DND-41 (cell line): Measurements from ENCODE around the gene KRTAP20-4.

Experiments used
- ATAC-seq: fragments of 200-7000 bp; cut with Tn5 transposase; 3 replicates; pipeline ENCODE4 v1.9.1; 2021; ENCODE audit warnings: low read depth; ENCODE audit not compliant: insufficient read depth
- DNase-seq: peaks from one replicate; pipeline ENCODE4 v3.0.0-alpha.2; 2020
- H2AFZ ChIP-seq: 2 replicates; pipeline ENCODE4 v1.6.0; 2012; ENCODE audit warnings: low read depth, low read length
- H3K27ac ChIP-seq: 2 replicates; pipeline ENCODE4 v1.5.1; 2012; ENCODE audit warnings: low read length, inconsistent platforms
- H3K27me3 ChIP-seq: fragments of 200-600 bp; sonication (generic); 2 replicates; pipeline ENCODE4 v1.6.0; 2012; ENCODE audit warnings: low read length, mild to moderate bottlenecking, inconsistent platforms; ENCODE audit not compliant: insufficient read depth, poor library complexity
- H3K36me3 ChIP-seq: 2 replicates; pipeline ENCODE4 v1.5.1; 2012; ENCODE audit warnings: low read length, inconsistent platforms; ENCODE audit not compliant: insufficient read depth
- H3K4me1 ChIP-seq: 2 replicates; pipeline ENCODE4 v1.5.1; 2012; ENCODE audit warnings: mild to moderate bottlenecking, low read length; ENCODE audit not compliant: insufficient read depth
- H3K4me2 ChIP-seq: 2 replicates; pipeline ENCODE4 v1.6.0; 2012; ENCODE audit warnings: mild to moderate bottlenecking, moderate library complexity, low read length, inconsistent platforms; ENCODE audit not compliant: insufficient read depth
- H3K4me3 ChIP-seq, 2 experiments: fragments of 200-600 bp in 1 of 2; shearing (Covaris generic) in 1 of 2; 2 replicates each; pipeline ENCODE4 v1.5.1; 2012 to 2016; ENCODE audit warnings: inconsistent platforms in 2 of 2, low read length in 2 of 2, mild to moderate bottlenecking in 2 of 2, low read depth in 1 of 2, moderate library complexity in 1 of 2
- H3K79me2 ChIP-seq: 2 replicates; pipeline ENCODE4 v1.6.0; 2012; ENCODE audit warnings: low read length, inconsistent platforms; ENCODE audit not compliant: insufficient read depth
- H3K9ac ChIP-seq: 2 replicates; pipeline ENCODE4 v1.6.0; 2012; ENCODE audit warnings: low read depth, mild to moderate bottlenecking, inconsistent platforms, low read length, moderate library complexity
- H3K9me3 ChIP-seq: 2 replicates; pipeline ENCODE4 v1.5.1; 2012; ENCODE audit warnings: low read length, moderate library complexity, mild to moderate bottlenecking, inconsistent platforms; ENCODE audit not compliant: insufficient read depth, severe bottlenecking
- H4K20me1 ChIP-seq: 2 replicates; pipeline ENCODE4 v1.6.0; 2012; ENCODE audit warnings: low read length; ENCODE audit not compliant: insufficient read depth
- CTCF ChIP-seq: IDR thresholded peaks from 2 replicates; pipeline ENCODE4 v1.5.1; 2012; ENCODE audit warnings: borderline replicate concordance, low read length, moderate library complexity, mild to moderate bottlenecking; ENCODE audit not compliant: poor library complexity, severe bottlenecking; ENCODE audit errors: extremely low read depth
- EZH2 ChIP-seq: IDR thresholded peaks from 3 replicates; pipeline ENCODE4 v1.6.1; 2012; ENCODE audit warnings: borderline replicate concordance, low read depth, mild to moderate bottlenecking, moderate library complexity, low read length, inconsistent platforms; ENCODE audit not compliant: severe bottlenecking

Gene KRTAP20-4

GRCh38 chr21:30652891-30653290 lies 32.5 kb downstream of the KRTAP20-4 start:
- Histone ChIP-seq H3K36me3 (no peaks in the 10 kb centered on the region), H3K9me3 (no peaks in the 10 kb centered on the region), H3K4me3 (no peak overlapping the region), H3K4me2 (no peak overlapping the region), H3K27me3 (no peaks in the 10 kb centered on the region), H3K9ac (no peak overlapping the region), H4K20me1 (no peaks in the 10 kb centered on the region), H3K4me1 (no peaks in the 10 kb centered on the region), H3K27ac (no peak overlapping the region), H2AFZ (no peak overlapping the region), H3K79me2 (no peaks in the 10 kb centered on the region)
- ATAC-seq = no peak
- DNase-seq = no peak
- no peak for TF ChIP-seq CTCF
- TF ChIP-seq EZH2 = no peak

- no peak overlapping the region for H3K4me2 ChIP-seq
- H3K9ac ChIP-seq = no peak overlapping the region
- H2AFZ ChIP-seq = no peak overlapping the region
- H4K20me1 ChIP-seq = no peaks in the 10 kb centered on the region
- DNase-seq = no peak
- TF ChIP-seq CTCF (no peak), EZH2 (no peak)
- H3K79me2 ChIP-seq = no peaks in the 10 kb centered on the region
- H3K27me3 ChIP-seq = no peaks in the 10 kb centered on the region
- H3K36me3 ChIP-seq = no peaks in the 10 kb centered on the region
- H3K4me3 ChIP-seq = no peak overlapping the region
- H3K27ac ChIP-seq = no peak overlapping the region
- ATAC-seq = no peak
- H3K4me1 ChIP-seq = no peaks in the 10 kb centered on the region
- no peaks in the 10 kb centered on the region for H3K9me3 ChIP-seq
These were observed 48.3 kb downstream of the KRTAP20-4 start for GRCh38 chr21:30668776-30669175.
